ENCODE data around the gene EPS15. TPM values are rescaled to one million over a fixed set of nuclear protein-coding genes. Genes with fewer than 3 reads are reported as not detected.
"Not testable (repeated sequence)": the region's sequence is repeated elsewhere in the genome, so short reads cannot be mapped to it uniquely, and the experiment has no call there.

EPS15 gene
- total RNA-seq, 1 donor from 2014 or later: 120 TPM

DNA sequence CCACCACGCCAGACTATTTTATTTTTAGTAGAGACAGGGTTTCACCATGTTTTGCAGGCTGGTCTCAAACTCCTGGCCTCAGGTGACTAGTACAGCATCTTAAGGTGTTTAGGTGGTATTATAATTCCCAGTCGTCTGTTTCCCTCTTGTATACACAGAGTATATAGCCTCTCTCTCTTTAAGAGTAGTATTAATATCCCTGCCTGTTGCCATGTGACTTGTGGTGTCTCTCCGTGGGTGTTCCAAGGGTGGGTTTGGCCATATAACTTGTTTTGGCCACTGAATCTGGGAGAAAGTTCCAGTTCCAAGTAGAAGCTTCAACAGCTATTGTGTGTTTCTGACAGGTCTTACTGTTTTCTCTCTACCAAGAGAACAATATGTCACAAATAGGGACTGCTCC, 29.6 kb downstream of the EPS15 start:
- Mint-ChIP-seq H3K9me3 (ENCODE audit: unreplicated experiment) (no peaks in the 10 kb centered on the region), H3K27me3 (ENCODE audit: unreplicated experiment) (peaks cover 2% of the 10 kb centered on the region), H3K27ac (ENCODE audit: unreplicated experiment) (no peak overlapping the region), H3K4me1 (ENCODE audit: unreplicated experiment) (peaks cover 6% of the 10 kb centered on the region), H3K36me3 (ENCODE audit: low read depth, unreplicated experiment) (no peaks in the 10 kb centered on the region), H3K4me3 (ENCODE audit: unreplicated experiment) (no peak overlapping the region)
- DNase-seq (ENCODE audit: low spot score): no peak
- TF ChIP-seq CTCF (IDR thresholded peaks at IDR 0.05; ENCODE audit: unreplicated experiment): no peak

GRCh38 chr1:51488372-51489050, 30.6 kb downstream of the EPS15 start:
- no peak overlapping the region for H3K27ac Mint-ChIP-seq (ENCODE audit: unreplicated experiment)
- H3K4me3 Mint-ChIP-seq (ENCODE audit: unreplicated experiment): no peak overlapping the region
- H3K4me1 Mint-ChIP-seq (ENCODE audit: unreplicated experiment): peaks cover 6% of the 10 kb centered on the region
- no peak for TF ChIP-seq CTCF (IDR thresholded peaks at IDR 0.05; ENCODE audit: unreplicated experiment)
- no peak for DNase-seq (ENCODE audit: low spot score)
- H3K27me3 Mint-ChIP-seq (ENCODE audit: unreplicated experiment): no peaks in the 10 kb centered on the region
- H3K36me3 Mint-ChIP-seq (ENCODE audit: low read depth, unreplicated experiment): no peaks in the 10 kb centered on the region
- H3K9me3 Mint-ChIP-seq (ENCODE audit: unreplicated experiment): no peaks in the 10 kb centered on the region

DNA sequence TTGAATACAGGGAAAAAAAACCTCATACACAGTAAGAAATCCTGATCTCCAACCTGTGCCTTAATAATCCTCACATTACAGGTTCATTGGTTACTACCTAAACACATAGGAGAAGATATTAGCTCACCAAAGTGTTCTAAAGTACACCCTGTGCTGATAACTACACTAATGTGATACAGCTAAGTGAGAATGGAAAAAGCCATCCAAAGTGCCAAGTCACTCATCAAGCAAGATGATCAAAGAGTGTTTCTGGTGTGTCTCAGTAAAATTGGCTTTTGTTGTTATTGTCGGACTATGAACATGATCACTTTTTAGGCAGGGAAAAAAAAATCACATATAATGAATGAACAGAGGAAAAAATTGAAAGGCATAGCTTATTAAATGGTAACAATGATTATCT, 31.4 kb downstream of the EPS15 start:
- no peak for TF ChIP-seq CTCF (IDR thresholded peaks at IDR 0.05; ENCODE audit: unreplicated experiment)
- H3K4me1 Mint-ChIP-seq (ENCODE audit: unreplicated experiment): peaks cover 6% of the 10 kb centered on the region

GRCh38 chr1:51484591-51484990, 34.5 kb downstream of the EPS15 start:
- H3K9me3 Mint-ChIP-seq (ENCODE audit: unreplicated experiment): no peaks in the 10 kb centered on the region
- no peak overlapping the region for H3K4me3 Mint-ChIP-seq (ENCODE audit: unreplicated experiment)
- no peaks in the 10 kb centered on the region for H3K27me3 Mint-ChIP-seq (ENCODE audit: unreplicated experiment)
- peaks cover 6% of the 10 kb centered on the region for H3K36me3 Mint-ChIP-seq (ENCODE audit: low read depth, unreplicated experiment)
- no peak for TF ChIP-seq CTCF (IDR thresholded peaks at IDR 0.05; ENCODE audit: unreplicated experiment)
- DNase-seq (ENCODE audit: low spot score): no peak
- H3K27ac Mint-ChIP-seq (ENCODE audit: unreplicated experiment): no peak overlapping the region
- H3K4me1 Mint-ChIP-seq (ENCODE audit: unreplicated experiment): peaks cover 9% of the 10 kb centered on the region

More for the DNA sequence above, 31.4 kb downstream of the EPS15 start:
- Mint-ChIP-seq H3K27me3 (ENCODE audit: unreplicated experiment) (no peaks in the 10 kb centered on the region), H3K27ac (ENCODE audit: unreplicated experiment) (peak overlapping the region; percentile 51), H3K4me3 (ENCODE audit: unreplicated experiment) (no peak overlapping the region), H3K9me3 (ENCODE audit: unreplicated experiment) (no peaks in the 10 kb centered on the region), H3K36me3 (ENCODE audit: low read depth, unreplicated experiment) (no peaks in the 10 kb centered on the region)
- DNase-seq (ENCODE audit: low spot score): no peak

- Mint-ChIP-seq H3K27me3 (ENCODE audit: unreplicated experiment) (peaks cover under 1% of the 10 kb centered on the region), H3K36me3 (ENCODE audit: low read depth, unreplicated experiment) (peaks cover 15% of the 10 kb centered on the region), H3K27ac (ENCODE audit: unreplicated experiment) (no peak overlapping the region), H3K4me1 (ENCODE audit: unreplicated experiment) (peaks cover 8% of the 10 kb centered on the region), H3K4me3 (ENCODE audit: unreplicated experiment) (no peak overlapping the region), H3K9me3 (ENCODE audit: unreplicated experiment) (no peaks in the 10 kb centered on the region)
- no peak for TF ChIP-seq CTCF (IDR thresholded peaks at IDR 0.05; ENCODE audit: unreplicated experiment)
- DNase-seq (ENCODE audit: low spot score): no peak
These were observed 36.2 kb downstream of the EPS15 start for GRCh38 chr1:51482881-51483280.

DNA sequence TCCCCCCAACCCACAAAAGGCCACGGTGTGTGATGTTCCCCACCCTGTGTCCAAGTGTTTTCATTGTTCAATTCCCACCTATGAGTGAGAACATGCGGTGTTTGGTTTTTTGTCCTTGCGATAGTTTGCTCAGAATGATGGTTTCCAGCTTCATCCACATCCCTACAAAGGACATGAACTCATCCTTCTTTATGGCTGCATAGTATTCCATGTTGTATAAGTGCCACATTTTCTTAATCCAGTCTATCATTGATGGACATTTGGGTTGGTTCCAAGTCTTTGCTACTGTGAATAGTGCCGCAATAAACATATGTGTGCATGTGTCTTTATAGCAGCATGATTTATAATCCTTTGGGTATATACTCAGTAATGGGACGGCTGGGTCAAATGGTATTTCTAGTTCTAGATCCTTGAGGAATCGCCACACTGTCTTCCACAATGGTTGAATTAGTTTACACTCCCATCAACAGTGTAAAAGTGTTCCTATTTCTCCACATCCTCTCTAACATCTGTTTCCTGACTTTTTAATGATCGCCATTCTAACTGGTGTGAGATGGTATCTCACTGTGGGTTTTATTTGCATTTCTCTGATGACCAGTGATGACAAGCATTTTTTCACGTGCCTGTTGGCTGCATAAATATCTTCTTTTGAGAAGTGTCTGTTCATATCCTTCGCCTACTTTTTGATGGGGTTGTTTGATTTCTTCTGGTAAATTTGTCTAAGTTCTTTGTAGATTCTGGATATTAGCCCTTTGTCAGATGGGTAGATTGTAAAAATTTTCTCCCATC, 44.0 kb downstream of the EPS15 start:
- DNase-seq (ENCODE audit: low spot score); H3K4me3 Mint-ChIP-seq (ENCODE audit: unreplicated experiment); H3K9me3 Mint-ChIP-seq (ENCODE audit: unreplicated experiment); H3K27me3 Mint-ChIP-seq (ENCODE audit: unreplicated experiment): not testable (repeated sequence)
- Mint-ChIP-seq H3K4me1 (ENCODE audit: unreplicated experiment) (peaks cover 37% of the 10 kb centered on the region), H3K36me3 (ENCODE audit: low read depth, unreplicated experiment) (peaks cover 41% of the 10 kb centered on the region), H3K27ac (ENCODE audit: unreplicated experiment) (peak overlapping the region; percentile 54)

Data from endothelial cell (in vitro differentiated cells).